ENCODE data around the gene DPP10.
"Not testable (repeated sequence)": the region's sequence is repeated elsewhere in the genome, so short reads cannot be mapped to it uniquely, and the experiment has no call there.

The DPP10 gene

DNA sequence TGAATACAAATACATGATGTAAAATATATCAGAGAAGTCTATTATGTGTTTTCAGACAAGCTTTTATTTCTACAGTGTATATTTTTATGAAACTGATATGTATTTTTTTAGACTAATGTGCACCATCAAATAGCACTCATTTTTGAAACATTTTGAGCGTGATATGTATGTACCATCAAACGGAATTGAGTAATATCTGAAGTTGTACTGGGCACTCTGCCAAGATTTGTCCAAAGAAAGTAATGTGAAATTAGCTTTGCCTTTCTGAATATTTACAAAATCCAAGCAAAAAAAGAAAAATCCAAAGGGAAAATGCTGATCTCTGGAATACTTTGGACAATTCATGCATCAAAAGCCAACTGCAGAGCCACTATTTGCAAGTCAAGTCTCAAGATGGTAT lies 972.0 kb downstream of the DPP10 start:
- H3K79me2 ChIP-seq (ENCODE audit: insufficient read depth, low read length) = no peaks in the 10 kb centered on the region
- no peaks in the 10 kb centered on the region for H3K9me2 ChIP-seq (ENCODE audit: low read depth, low read length)
- H4K20me1 ChIP-seq (ENCODE audit: insufficient read depth, low read length) = no peaks in the 10 kb centered on the region
- H3K4me3 ChIP-seq (ENCODE audit: low read depth, low read length, poor library complexity, severe bottlenecking) = no peak overlapping the region
- TF ChIP-seq EZH2 (IDR thresholded peaks at IDR 0.05; ENCODE audit: borderline replicate concordance, low read length) = no peak
- TF ChIP-seq, protein P1, sequence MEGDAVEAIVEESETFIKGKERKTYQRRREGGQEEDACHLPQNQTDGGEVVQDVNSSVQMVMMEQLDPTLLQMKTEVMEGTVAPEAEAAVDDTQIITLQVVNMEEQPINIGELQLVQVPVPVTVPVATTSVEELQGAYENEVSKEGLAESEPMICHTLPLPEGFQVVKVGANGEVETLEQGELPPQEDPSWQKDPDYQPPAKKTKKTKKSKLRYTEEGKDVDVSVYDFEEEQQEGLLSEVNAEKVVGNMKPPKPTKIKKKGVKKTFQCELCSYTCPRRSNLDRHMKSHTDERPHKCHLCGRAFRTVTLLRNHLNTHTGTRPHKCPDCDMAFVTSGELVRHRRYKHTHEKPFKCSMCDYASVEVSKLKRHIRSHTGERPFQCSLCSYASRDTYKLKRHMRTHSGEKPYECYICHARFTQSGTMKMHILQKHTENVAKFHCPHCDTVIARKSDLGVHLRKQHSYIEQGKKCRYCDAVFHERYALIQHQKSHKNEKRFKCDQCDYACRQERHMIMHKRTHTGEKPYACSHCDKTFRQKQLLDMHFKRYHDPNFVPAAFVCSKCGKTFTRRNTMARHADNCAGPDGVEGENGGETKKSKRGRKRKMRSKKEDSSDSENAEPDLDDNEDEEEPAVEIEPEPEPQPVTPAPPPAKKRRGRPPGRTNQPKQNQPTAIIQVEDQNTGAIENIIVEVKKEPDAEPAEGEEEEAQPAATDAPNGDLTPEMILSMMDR (IDR thresholded peaks at IDR 0.05; ENCODE audit: low read length) = no peak
- H3K27me3 ChIP-seq (ENCODE audit: insufficient read depth, low read length) = no peaks in the 10 kb centered on the region
- H3K9ac ChIP-seq (ENCODE audit: low read length) = no peak overlapping the region
- H3K4me2 ChIP-seq (ENCODE audit: low read length) = no peak overlapping the region
- no peak overlapping the region for H3K27ac ChIP-seq (ENCODE audit: low read depth, low read length, poor library complexity, severe bottlenecking)
- H3K9me3 ChIP-seq (ENCODE audit: low read length) = no peaks in the 10 kb centered on the region
- no peaks in the 10 kb centered on the region for H3K36me3 ChIP-seq (ENCODE audit: insufficient read depth, low read length)
- H3K4me1 ChIP-seq (ENCODE audit: insufficient read depth, low read length, severe bottlenecking) = no peaks in the 10 kb centered on the region
- H2AFZ ChIP-seq (ENCODE audit: low read length) = no peak overlapping the region
- H3F3A ChIP-seq (ENCODE audit: insufficient read depth, low read length) = no peaks in the 10 kb centered on the region

DNA sequence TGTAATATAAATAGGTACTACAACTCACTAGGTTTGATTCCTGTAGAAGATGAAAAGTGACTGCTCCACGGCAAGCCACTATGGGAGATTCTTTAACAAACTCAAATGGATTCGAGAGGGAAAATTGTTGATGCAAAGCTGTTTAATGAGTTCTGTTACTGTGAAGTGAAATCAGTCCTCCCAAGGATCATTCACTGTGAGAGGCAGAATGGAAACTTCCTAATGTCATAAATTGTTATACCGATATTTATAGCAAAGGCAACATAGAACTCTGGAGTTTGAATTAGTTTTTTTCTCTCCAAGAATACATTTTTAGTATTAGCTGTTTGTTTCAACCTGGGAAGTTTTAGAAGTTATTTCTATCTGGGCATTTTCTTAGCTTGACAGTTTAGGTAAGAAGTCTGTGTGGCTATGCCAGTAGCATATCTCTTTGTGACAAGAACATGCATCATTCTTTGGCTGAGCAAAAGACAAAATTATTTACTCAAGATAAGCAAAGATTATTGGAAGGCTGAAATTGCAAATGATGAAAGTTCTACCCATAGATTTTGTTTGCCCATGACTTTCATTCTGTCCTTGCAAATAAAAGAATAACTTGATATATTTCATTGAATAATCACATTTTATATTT lies 979.7 kb downstream of the DPP10 start:
- Histone ChIP-seq H3K4me3 (ENCODE audit: low read depth, low read length, poor library complexity, severe bottlenecking) (no peak overlapping the region), H3K36me3 (ENCODE audit: insufficient read depth, low read length) (no peaks in the 10 kb centered on the region), H2AFZ (ENCODE audit: low read length) (no peak overlapping the region), H3K4me1 (ENCODE audit: insufficient read depth, low read length, severe bottlenecking) (no peaks in the 10 kb centered on the region), H3K27ac (ENCODE audit: low read depth, low read length, poor library complexity, severe bottlenecking) (no peak overlapping the region), H4K20me1 (ENCODE audit: insufficient read depth, low read length) (no peaks in the 10 kb centered on the region), H3K9me2 (ENCODE audit: low read depth, low read length) (no peaks in the 10 kb centered on the region), H3K27me3 (ENCODE audit: insufficient read depth, low read length) (no peaks in the 10 kb centered on the region), H3K9ac (ENCODE audit: low read length) (no peak overlapping the region), H3K79me2 (ENCODE audit: insufficient read depth, low read length) (no peaks in the 10 kb centered on the region), H3K9me3 (ENCODE audit: low read length) (no peaks in the 10 kb centered on the region), H3F3A (ENCODE audit: insufficient read depth, low read length) (no peaks in the 10 kb centered on the region), H3K4me2 (ENCODE audit: low read length) (no peak overlapping the region)
- TF ChIP-seq, protein P1 (IDR thresholded peaks at IDR 0.05; ENCODE audit: low read length) = no peak

- Histone ChIP-seq H3K9ac (ENCODE audit: low read length) (no peak overlapping the region), H3K36me3 (ENCODE audit: insufficient read depth, low read length) (no peaks in the 10 kb centered on the region), H3K9me2 (ENCODE audit: low read depth, low read length) (no peaks in the 10 kb centered on the region), H4K20me1 (ENCODE audit: insufficient read depth, low read length) (no peaks in the 10 kb centered on the region), H3K4me2 (ENCODE audit: low read length) (no peak overlapping the region), H3K79me2 (ENCODE audit: insufficient read depth, low read length) (no peaks in the 10 kb centered on the region), H3K4me3 (ENCODE audit: low read depth, low read length, poor library complexity, severe bottlenecking) (no peak overlapping the region), H2AFZ (ENCODE audit: low read length) (no peak overlapping the region), H3K27me3 (ENCODE audit: insufficient read depth, low read length) (no peaks in the 10 kb centered on the region), H3K27ac (ENCODE audit: low read depth, low read length, poor library complexity, severe bottlenecking) (no peak overlapping the region), H3F3A (ENCODE audit: insufficient read depth, low read length) (no peaks in the 10 kb centered on the region), H3K4me1 (ENCODE audit: insufficient read depth, low read length, severe bottlenecking) (no peaks in the 10 kb centered on the region), H3K9me3 (ENCODE audit: low read length) (no peaks in the 10 kb centered on the region)
- TF ChIP-seq EZH2 (IDR thresholded peaks at IDR 0.05; ENCODE audit: borderline replicate concordance, low read length) = no peak
Observed at GRCh38 chr2:115427436-115427835, 985.0 kb downstream of the DPP10 start.

DNA sequence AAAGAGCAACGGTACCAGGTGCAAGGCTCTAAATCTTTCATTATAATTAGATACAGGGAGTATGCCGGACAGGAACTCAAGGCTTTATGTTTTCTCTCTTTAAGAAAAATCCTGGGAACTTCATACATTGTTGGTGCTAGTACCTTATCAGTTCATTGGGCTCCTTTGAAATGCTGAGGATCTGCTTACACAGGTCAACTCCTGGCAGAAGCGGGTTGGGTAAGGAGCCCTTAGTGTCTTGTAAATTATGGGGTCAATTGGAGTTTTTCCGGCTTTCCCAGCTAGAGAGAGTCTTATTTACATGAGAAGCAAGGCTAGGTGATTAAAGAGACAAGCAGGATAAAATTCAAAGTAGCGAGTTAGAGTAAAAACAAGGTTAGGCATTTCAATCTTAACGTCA lies 998.3 kb downstream of the DPP10 start:
- H3K4me2 ChIP-seq (ENCODE audit: low read length); H3K4me1 ChIP-seq (ENCODE audit: insufficient read depth, low read length, severe bottlenecking); H3K9ac ChIP-seq (ENCODE audit: low read length); H3K9me3 ChIP-seq (ENCODE audit: low read length); H3F3A ChIP-seq (ENCODE audit: insufficient read depth, low read length); H3K9me2 ChIP-seq (ENCODE audit: low read depth, low read length); H3K27me3 ChIP-seq (ENCODE audit: insufficient read depth, low read length); H2AFZ ChIP-seq (ENCODE audit: low read length); H3K79me2 ChIP-seq (ENCODE audit: insufficient read depth, low read length); H3K4me3 ChIP-seq (ENCODE audit: low read depth, low read length, poor library complexity, severe bottlenecking); H3K36me3 ChIP-seq (ENCODE audit: insufficient read depth, low read length); H4K20me1 ChIP-seq (ENCODE audit: insufficient read depth, low read length); H3K27ac ChIP-seq (ENCODE audit: low read depth, low read length, poor library complexity, severe bottlenecking): not testable (repeated sequence)

Data from OCI-LY1 (cell line).